Hematopoietic multipotent progenitor cell treated with erythropoietin and hydrocortisone succinate and interleukin-3 and kit ligand, for 4 days (in vitro differentiated cells): Measurements from ENCODE around the gene DTNB.
"Not testable (repeated sequence)": the region's sequence is repeated elsewhere in the genome, so short reads cannot be mapped to it uniquely, and the experiment has no call there.

ENCODE experiments used
- DNase-seq: peaks from one replicate; pipeline ENCODE4 v3.0.0-alpha.2; 2015

DTNB gene

GRCh38 chr2:25411753-25412152 lies 261.6 kb downstream of the DTNB start:
- no peak for DNase-seq

GRCh38 chr2:25411281-25411680 lies 262.1 kb downstream of the DTNB start:
- DNase-seq = no peak

GRCh38 chr2:25410370-25410769 lies 263.0 kb downstream of the DTNB start:
- no peak for DNase-seq

GRCh38 chr2:25409468-25409867 lies 263.9 kb downstream of the DTNB start:
- DNase-seq = no peak

GRCh38 chr2:25409044-25409443 lies 264.3 kb downstream of the DTNB start:
- no peak for DNase-seq

- peak; percentile 92 for DNase-seq
Observed at GRCh38 chr2:25405611-25406295, 267.6 kb downstream of the DTNB start.

- DNase-seq = not testable (repeated sequence)
Observed at GRCh38 chr2:25403120-25403760, 270.1 kb downstream of the DTNB start.

- DNase-seq = no peak
Observed at GRCh38 chr2:25402477-25402876, 270.9 kb downstream of the DTNB start.

- no peak for DNase-seq
Observed at GRCh38 chr2:25401307-25402026, 271.9 kb downstream of the DTNB start.

GRCh38 chr2:25400576-25401216 lies 272.7 kb downstream of the DTNB start:
- DNase-seq = no peak

- DNase-seq = no peak
Observed at GRCh38 chr2:25400169-25400568, 273.2 kb downstream of the DTNB start.

GRCh38 chr2:25398534-25398933 lies 274.8 kb downstream of the DTNB start:
- DNase-seq = no peak

GRCh38 chr2:25397777-25398176 lies 275.6 kb downstream of the DTNB start:
- DNase-seq = no peak

GRCh38 chr2:25389161-25389560 lies 284.2 kb downstream of the DTNB start:
- no peak for DNase-seq

GRCh38 chr2:25388491-25388890 lies 284.9 kb downstream of the DTNB start:
- no peak for DNase-seq

- DNase-seq = no peak
Observed at GRCh38 chr2:25387876-25388449, 285.4 kb downstream of the DTNB start.

- DNase-seq = no peak
Observed at GRCh38 chr2:25386971-25387875, 286.2 kb downstream of the DTNB start.

GRCh38 chr2:25385910-25386309 lies 287.5 kb downstream of the DTNB start:
- no peak for DNase-seq

GRCh38 chr2:25383806-25384205 lies 289.6 kb downstream of the DTNB start:
- no peak for DNase-seq

GRCh38 chr2:25381502-25381901 lies 291.9 kb downstream of the DTNB start:
- no peak for DNase-seq

GRCh38 chr2:25380586-25381375 lies 292.6 kb downstream of the DTNB start:
- no peak for DNase-seq
